ENCODE results near the gene LTB.

GRCh38 chr6:31580438-31580740 is 1.8 kb downstream of the LTB start:
- TF ChIP-seq, protein P1, sequence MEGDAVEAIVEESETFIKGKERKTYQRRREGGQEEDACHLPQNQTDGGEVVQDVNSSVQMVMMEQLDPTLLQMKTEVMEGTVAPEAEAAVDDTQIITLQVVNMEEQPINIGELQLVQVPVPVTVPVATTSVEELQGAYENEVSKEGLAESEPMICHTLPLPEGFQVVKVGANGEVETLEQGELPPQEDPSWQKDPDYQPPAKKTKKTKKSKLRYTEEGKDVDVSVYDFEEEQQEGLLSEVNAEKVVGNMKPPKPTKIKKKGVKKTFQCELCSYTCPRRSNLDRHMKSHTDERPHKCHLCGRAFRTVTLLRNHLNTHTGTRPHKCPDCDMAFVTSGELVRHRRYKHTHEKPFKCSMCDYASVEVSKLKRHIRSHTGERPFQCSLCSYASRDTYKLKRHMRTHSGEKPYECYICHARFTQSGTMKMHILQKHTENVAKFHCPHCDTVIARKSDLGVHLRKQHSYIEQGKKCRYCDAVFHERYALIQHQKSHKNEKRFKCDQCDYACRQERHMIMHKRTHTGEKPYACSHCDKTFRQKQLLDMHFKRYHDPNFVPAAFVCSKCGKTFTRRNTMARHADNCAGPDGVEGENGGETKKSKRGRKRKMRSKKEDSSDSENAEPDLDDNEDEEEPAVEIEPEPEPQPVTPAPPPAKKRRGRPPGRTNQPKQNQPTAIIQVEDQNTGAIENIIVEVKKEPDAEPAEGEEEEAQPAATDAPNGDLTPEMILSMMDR (IDR thresholded peaks at IDR 0.05; ENCODE audit: low read depth, low read length), result no peak
- TF ChIP-seq EZH2phosphoT487 (IDR thresholded peaks at IDR 0.05; ENCODE audit: low read depth), result no peak

Data from OCI-LY3 (cell line).